Liver (tissue), 9 donors: ENCODE results near the gene ALG12. TPM values are rescaled to one million over a fixed set of nuclear protein-coding genes. Genes with fewer than 3 reads are reported as not detected.
A peak's percentile ranks its signal among the peaks of the same experiment; 100 is the strongest.

Experiments used
- DNase-seq: peaks from one replicate; pipeline ENCODE4 v3.0.0-alpha.2; 2017; ENCODE audit warnings: low spot score
- H3K27ac ChIP-seq, 2 donors: one replicate each; pipeline ENCODE4 v1.7.0; 2013; ENCODE audit warnings: inconsistent platforms in 2 of 2, low read length in 2 of 2, control low read depth in 1 of 2, low read depth in 1 of 2, mild to moderate bottlenecking in 1 of 2
- H3K27me3 ChIP-seq, 4 donors: one replicate each; pipeline versions ENCODE4 v1.6.1 to v1.7.0; 2013; ENCODE audit warnings: low read length in 3 of 4, inconsistent platforms in 1 of 4, mild to moderate bottlenecking in 1 of 4, moderate library complexity in 1 of 4; ENCODE audit not compliant: control insufficient read depth in 4 of 4, insufficient read depth in 4 of 4
- H3K36me3 ChIP-seq, 4 donors: one replicate each; pipeline versions ENCODE4 v1.6.1 to v1.7.0; 2013; ENCODE audit warnings: low read length in 3 of 4, mild to moderate bottlenecking in 3 of 4, low read depth in 1 of 4, moderate library complexity in 1 of 4; ENCODE audit not compliant: control insufficient read depth in 4 of 4, insufficient read depth in 3 of 4
- H3K4me1 ChIP-seq, 4 donors: one replicate each; pipeline versions ENCODE4 v1.6.1 to v1.7.0; 2013; ENCODE audit warnings: low read length in 3 of 4, mild to moderate bottlenecking in 3 of 4, moderate library complexity in 1 of 4; ENCODE audit not compliant: control insufficient read depth in 4 of 4, insufficient read depth in 4 of 4
- H3K4me3 ChIP-seq, 3 donors: one replicate each; pipeline versions ENCODE4 v1.6.1 to v1.7.0; 2013; ENCODE audit warnings: low read length in 3 of 3, control low read depth in 1 of 3, low read depth in 1 of 3, mild to moderate bottlenecking in 1 of 3
- H3K9ac ChIP-seq, 2 donors: one replicate each; pipeline ENCODE4 v1.7.0; 2013; ENCODE audit warnings: low read length in 2 of 2, mild to moderate bottlenecking in 2 of 2, moderate library complexity in 2 of 2, control low read depth in 1 of 2, low read depth in 1 of 2
- H3K9me3 ChIP-seq, 4 donors: one replicate each; pipeline versions ENCODE4 v1.6.1 to v1.7.0; 2013; ENCODE audit warnings: low read length in 3 of 4; ENCODE audit not compliant: control insufficient read depth in 4 of 4
- EGR1 ChIP-seq, 2 donors: IDR thresholded peaks; 2 replicates each; pipeline ENCODE4 v1.6.1; 2016 to 2018; ENCODE audit warnings: antibody characterized with exemption in 2 of 2, low read depth in 2 of 2
- FOXA1 ChIP-seq: IDR thresholded peaks from 2 replicates; pipeline ENCODE4 v1.6.1; 2016; ENCODE audit warnings: antibody characterized with exemption
- FOXA2 ChIP-seq: IDR thresholded peaks from 2 replicates; pipeline ENCODE4 v1.6.1; 2016; ENCODE audit warnings: antibody characterized with exemption
- HNF4A ChIP-seq, 2 donors: conservative IDR thresholded peaks; 2 replicates each; pipeline ENCODE4 v1.6.1; 2016; ENCODE audit warnings: antibody characterized with exemption in 2 of 2, mild to moderate bottlenecking in 2 of 2
- HNF4G ChIP-seq: IDR thresholded peaks from 2 replicates; pipeline ENCODE4 v1.6.1; 2016; ENCODE audit warnings: antibody characterized with exemption
- JUND ChIP-seq, 2 donors: IDR thresholded peaks; 2 replicates each; pipeline ENCODE4 v1.6.1; 2016; ENCODE audit warnings: antibody characterized with exemption in 2 of 2
- NR2F2 ChIP-seq: IDR thresholded peaks from 2 replicates; pipeline ENCODE4 v1.6.1; 2016; ENCODE audit warnings: antibody characterized with exemption
- RAD21 ChIP-seq, 2 donors: IDR thresholded peaks; 2 replicates each; pipeline ENCODE4 v1.6.1; 2016; ENCODE audit warnings: antibody characterized with exemption in 2 of 2, mild to moderate bottlenecking in 2 of 2
- RXRA ChIP-seq, 2 donors: IDR thresholded peaks; 2 replicates each; pipeline ENCODE4 v1.6.1; 2017 to 2018; ENCODE audit warnings: antibody characterized with exemption in 2 of 2, mild to moderate bottlenecking in 1 of 2
- SP1 ChIP-seq: IDR thresholded peaks from 2 replicates; pipeline ENCODE4 v1.6.1; 2018; ENCODE audit warnings: antibody characterized with exemption, mild to moderate bottlenecking
- YY1 ChIP-seq: IDR thresholded peaks from 2 replicates; pipeline ENCODE4 v1.6.1; 2016; ENCODE audit warnings: antibody characterized with exemption, mild to moderate bottlenecking
- ZBTB33 ChIP-seq: IDR thresholded peaks from 2 replicates; pipeline ENCODE4 v1.6.1; 2016; ENCODE audit warnings: antibody characterized with exemption
- WGBS: extraction: QIAGEN DNeasy Blood & Tissue Kit; methylation state at CpG from one replicate; pipeline ENCODE4 v1.1.7; 2013; 5-methylcytosine and 5-hydroxymethylcytosine counted together
- polyA plus RNA-seq, 2 donors: library from polyadenylated mRNA; stranded (reverse) in 1 of 2; unstranded in 1 of 2; fragments of 200-250 nt in 1 of 2; fragments of >200 nt in 1 of 2; fragmentation: Nextera tagmentation in 1 of 2; extraction: Ambion mirVana in 1 of 2; gene quantifications; one replicate each; pipeline versions ENCODE4 v1.2.1 to v1.2.3, GENCODE V29; 2013 to 2015
- total RNA-seq, 2 donors: library from RNA; depleted of rRNA; stranded (reverse); fragments of >200 nt; gene quantifications; one replicate each; pipeline ENCODE4 v1.2.3, GENCODE V29; 2014
- TF ChIP-seq, protein P1 (sequence below): IDR thresholded peaks from 2 replicates; pipeline ENCODE4 v1.6.1; 2016; ENCODE audit warnings: antibody characterized with exemption
- TF ChIP-seq, protein P2 (sequence below): IDR thresholded peaks from 2 replicates; pipeline ENCODE4 v1.6.1; 2016; ENCODE audit warnings: antibody characterized with exemption, mild to moderate bottlenecking
- donor health status: healthy.
- donor health status: healthy.
- donor health status: healthy.
- donor health status: healthy.
- donor health status: healthy.

ALG12 gene
- total and polyA plus RNA-seq, 4 donors = 10.4 to 20.2 (median 14.0) TPM

- TF ChIP-seq HNF4G (no peak), JUND (IDR thresholded peaks at IDR 0.05) (no peak), ZBTB33 (no peak), SP1 (no peak), NR2F2 (no peak), EGR1 (IDR thresholded peaks at IDR 0.05; ENCODE audit: low read depth in 2 of 2) (no peak), FOXA1 (no peak), RAD21 (IDR thresholded peaks at IDR 0.05) (no peak), YY1 (no peak), FOXA2 (no peak), HNF4A (conservative IDR thresholded peaks at IDR 0.05) (no peak), RXRA (IDR thresholded peaks at IDR 0.05) (no peak)
- TF ChIP-seq, protein P1, sequence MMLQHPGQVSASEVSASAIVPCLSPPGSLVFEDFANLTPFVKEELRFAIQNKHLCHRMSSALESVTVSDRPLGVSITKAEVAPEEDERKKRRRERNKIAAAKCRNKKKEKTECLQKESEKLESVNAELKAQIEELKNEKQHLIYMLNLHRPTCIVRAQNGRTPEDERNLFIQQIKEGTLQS = no peak
- Histone ChIP-seq H3K36me3 (peaks cover 0 to 13% (median 3%) of the 10 kb centered on the region in 4 donors), H3K4me3 (peak overlapping the region; percentile 56 to 95 (median 71)), H3K9me3 (no peaks in the 10 kb centered on the region), H3K9ac (peak overlapping the region; percentile 35 to 71), H3K27me3 (no peaks in the 10 kb centered on the region), H3K27ac (peak overlapping the region; percentile 95 to 99), H3K4me1 (peaks cover 30 to 76% (median 58%) of the 10 kb centered on the region in 4 donors)
- no peak for DNase-seq
- WGBS = 37% methylated on average over 6 of the region's 6 CpGs
Measured at GRCh38 chr22:49963647-49964026, 45.4 kb upstream of the ALG12 start.

- H3K9me3 ChIP-seq = no peaks in the 10 kb centered on the region
- WGBS = 21% methylated on average over 63 of the region's 63 CpGs
- no peaks in the 10 kb centered on the region for H3K27me3 ChIP-seq
- no peak for DNase-seq
- peak overlapping the region; percentile 95 to 99 for H3K27ac ChIP-seq
- H3K9ac ChIP-seq = peak overlapping the region; percentile 71
- peaks cover 28 to 70% (median 52%) of the 10 kb centered on the region in 4 donors for H3K4me1 ChIP-seq
- peaks cover 0 to 13% (median 3%) of the 10 kb centered on the region in 4 donors for H3K36me3 ChIP-seq
- peak in 1 of 2 donors; percentile 5 for TF ChIP-seq HNF4A (conservative IDR thresholded peaks at IDR 0.05)
- peak; percentile 85 for TF ChIP-seq NR2F2
- TF ChIP-seq, protein P2, sequence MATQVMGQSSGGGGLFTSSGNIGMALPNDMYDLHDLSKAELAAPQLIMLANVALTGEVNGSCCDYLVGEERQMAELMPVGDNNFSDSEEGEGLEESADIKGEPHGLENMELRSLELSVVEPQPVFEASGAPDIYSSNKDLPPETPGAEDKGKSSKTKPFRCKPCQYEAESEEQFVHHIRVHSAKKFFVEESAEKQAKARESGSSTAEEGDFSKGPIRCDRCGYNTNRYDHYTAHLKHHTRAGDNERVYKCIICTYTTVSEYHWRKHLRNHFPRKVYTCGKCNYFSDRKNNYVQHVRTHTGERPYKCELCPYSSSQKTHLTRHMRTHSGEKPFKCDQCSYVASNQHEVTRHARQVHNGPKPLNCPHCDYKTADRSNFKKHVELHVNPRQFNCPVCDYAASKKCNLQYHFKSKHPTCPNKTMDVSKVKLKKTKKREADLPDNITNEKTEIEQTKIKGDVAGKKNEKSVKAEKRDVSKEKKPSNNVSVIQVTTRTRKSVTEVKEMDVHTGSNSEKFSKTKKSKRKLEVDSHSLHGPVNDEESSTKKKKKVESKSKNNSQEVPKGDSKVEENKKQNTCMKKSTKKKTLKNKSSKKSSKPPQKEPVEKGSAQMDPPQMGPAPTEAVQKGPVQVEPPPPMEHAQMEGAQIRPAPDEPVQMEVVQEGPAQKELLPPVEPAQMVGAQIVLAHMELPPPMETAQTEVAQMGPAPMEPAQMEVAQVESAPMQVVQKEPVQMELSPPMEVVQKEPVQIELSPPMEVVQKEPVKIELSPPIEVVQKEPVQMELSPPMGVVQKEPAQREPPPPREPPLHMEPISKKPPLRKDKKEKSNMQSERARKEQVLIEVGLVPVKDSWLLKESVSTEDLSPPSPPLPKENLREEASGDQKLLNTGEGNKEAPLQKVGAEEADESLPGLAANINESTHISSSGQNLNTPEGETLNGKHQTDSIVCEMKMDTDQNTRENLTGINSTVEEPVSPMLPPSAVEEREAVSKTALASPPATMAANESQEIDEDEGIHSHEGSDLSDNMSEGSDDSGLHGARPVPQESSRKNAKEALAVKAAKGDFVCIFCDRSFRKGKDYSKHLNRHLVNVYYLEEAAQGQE = no peak
- no peak for TF ChIP-seq YY1
- no peak for TF ChIP-seq HNF4G
- peak in 1 of 2 donors; percentile 26 for TF ChIP-seq RXRA (IDR thresholded peaks at IDR 0.05)
- peak overlapping the region; percentile 71 to 95 (median 72) for H3K4me3 ChIP-seq
Measured at GRCh38 chr22:49962751-49963646, 44.8 kb upstream of the ALG12 start.
